HCT116 (cell line): ENCODE results near the gene SMIM35. TPM values are rescaled to one million over a fixed set of nuclear protein-coding genes. Genes with fewer than 3 reads are reported as not detected.

Experiments
- ATAC-seq: fragments of 200-7000 bp; cut with Tn5 transposase; 2 replicates; pipeline ENCODE4 v1.9.1; 2020; ENCODE audit warnings: mild to moderate bottlenecking, moderate library complexity
- BruUV-seq: library from RNA; stranded (reverse); fragments of 400-500 nt; replicated peaks from 2 replicates; lab custom pipeline; 2021; lab: Mats Ljungman, UMichigan
- CTCF ChIA-PET: fragments of 300-600 bp; sonication (Branson Sonifier 250); formaldehyde crosslinking; loops from one replicate; lab custom pipeline; 2021; ENCODE audit warnings: antibody characterized with exemption; lab: Charles Lee
- POLR2A ChIA-PET: fragments of 300-600, 350-600 bp; sonication (Branson Sonifier 250); formaldehyde crosslinking; loops from one replicate; lab custom pipeline; 2021; ENCODE audit warnings: antibody characterized with exemption; lab: Charles Lee
- RAD21 ChIA-PET, 2 experiments: fragments of 300-600 bp; sonication (Branson Sonifier 250); formaldehyde crosslinking; loops; one replicate each; lab custom pipeline; 2023; ENCODE audit warnings: low total read pairs in 2 of 2; ENCODE audit not compliant: uncharacterized antibody in 2 of 2, unreplicated experiment in 2 of 2, low non-redundant PET in 1 of 2; lab: Charles Lee
- DNase-seq: peaks from one replicate; pipeline ENCODE4 v3.0.0-alpha.2; 2010; ENCODE audit warnings: low read depth, low spot score
- H2AFZ ChIP-seq: fragments of 200-600 bp; shearing (Covaris generic), sonication (generic); 2 replicates; pipeline ENCODE4 v1.6.1; 2017; ENCODE audit warnings: low read depth, mixed run types, mixed read lengths, antibody characterized with exemption, low read length; ENCODE audit not compliant: poor library complexity, severe bottlenecking
- H3K27ac ChIP-seq: 2 replicates; pipeline ENCODE4 v1.5.1; 2012; ENCODE audit warnings: low read depth, low read length
- H3K27me3 ChIP-seq: fragments of 200-600 bp; sonication (generic); 2 replicates; pipeline ENCODE4 v1.6.1; 2016; ENCODE audit warnings: mixed run types, low read length, mixed read lengths; ENCODE audit not compliant: insufficient read depth
- H3K36me3 ChIP-seq, 2 experiments: fragments of 200-500 bp in 1 of 2; fragments of 200-600 bp in 1 of 2; sonication (Bioruptor generic) in 1 of 2; sonication (generic) in 1 of 2; 2 replicates each; pipeline versions ENCODE4 v1.5.1 to v1.6.1; 2014 to 2016; ENCODE audit warnings: low read length in 2 of 2, inconsistent platforms in 1 of 2, mixed read lengths in 1 of 2, mixed run types in 1 of 2; ENCODE audit not compliant: insufficient read depth in 2 of 2, control insufficient read depth in 1 of 2
- H3K4me1 ChIP-seq, 2 experiments: fragments of 200-600 bp in 1 of 2; sonication (generic) in 1 of 2; 2 replicates each; pipeline versions ENCODE4 v1.5.1 to v1.6.1; 2012 to 2017; ENCODE audit warnings: low read length in 2 of 2, inconsistent platforms in 1 of 2, mild to moderate bottlenecking in 1 of 2, mixed read lengths in 1 of 2, mixed run types in 1 of 2, moderate library complexity in 1 of 2; ENCODE audit not compliant: insufficient read depth in 2 of 2, control insufficient read depth in 1 of 2
- H3K4me2 ChIP-seq: fragments of 200-600 bp; sonication (generic); 2 replicates; pipeline ENCODE4 v1.6.1; 2017; ENCODE audit warnings: mixed run types, low read length, mixed read lengths
- H3K4me3 ChIP-seq, 2 experiments: fragments of 200-600 bp in 1 of 2; sonication (generic) in 1 of 2; replicated peaks in 1 of 2; 2 replicates each; pipeline ENCODE4 v1.5.1; 2011 to 2016; ENCODE audit warnings: low read length in 2 of 2, control low read depth in 1 of 2, low read depth in 1 of 2, mild to moderate bottlenecking in 1 of 2, mixed read lengths in 1 of 2, mixed run types in 1 of 2
- H3K79me2 ChIP-seq: fragments of 200-600 bp; sonication (generic); 2 replicates; pipeline ENCODE4 v1.6.1; 2017; ENCODE audit warnings: mild to moderate bottlenecking, mixed run types, low read length, moderate library complexity, mixed read lengths; ENCODE audit not compliant: insufficient read depth
- H3K9ac ChIP-seq: fragments of 200-600 bp; sonication (generic); 2 replicates; pipeline ENCODE4 v1.6.1; 2016; ENCODE audit warnings: low read length, mixed read lengths
- H3K9me2 ChIP-seq: fragments of 200-600 bp; sonication (generic), shearing (Covaris generic); 2 replicates; pipeline ENCODE4 v1.6.1; 2017; ENCODE audit warnings: mixed run types, mild to moderate bottlenecking, moderate library complexity; ENCODE audit not compliant: insufficient read depth
- H3K9me3 ChIP-seq, 2 experiments: fragments of 200-500 bp in 1 of 2; fragments of 200-600 bp in 1 of 2; sonication (Bioruptor generic) in 1 of 2; sonication (generic) in 1 of 2; 2 replicates each; pipeline ENCODE4 v1.6.1; 2014 to 2017; ENCODE audit warnings: low read length in 2 of 2, mixed read lengths in 2 of 2, inconsistent platforms in 1 of 2, low read depth in 1 of 2, mild to moderate bottlenecking in 1 of 2, mixed run types in 1 of 2, moderate library complexity in 1 of 2; ENCODE audit not compliant: control insufficient read depth in 1 of 2, insufficient read depth in 1 of 2
- H4K20me1 ChIP-seq: fragments of 200-600 bp; sonication (generic), shearing (Covaris generic); 2 replicates; pipeline ENCODE4 v1.6.1; 2017; ENCODE audit warnings: mixed run types, mild to moderate bottlenecking, moderate library complexity; ENCODE audit not compliant: insufficient read depth
- ATF3 ChIP-seq: IDR thresholded peaks from 2 replicates; pipeline ENCODE4 v1.6.1; 2012
- CBX3 ChIP-seq: IDR thresholded peaks from 2 replicates; pipeline ENCODE4 v1.6.1; 2012; ENCODE audit warnings: low read depth
- CEBPB ChIP-seq: IDR thresholded peaks from 2 replicates; pipeline ENCODE4 v1.6.1; 2012; ENCODE audit warnings: low read depth
- EGR1 ChIP-seq: IDR thresholded peaks from 2 replicates; pipeline ENCODE4 v1.6.1; 2012; ENCODE audit warnings: low read depth
- ELF1 ChIP-seq: IDR thresholded peaks from 2 replicates; pipeline ENCODE4 v1.6.1; 2012; ENCODE audit warnings: low read depth, borderline replicate concordance
- EZH2 ChIP-seq: fragments of 200-600 bp; sonication (generic); IDR thresholded peaks from 2 replicates; pipeline ENCODE4 v1.6.1; 2017; ENCODE audit warnings: antibody characterized with exemption, mixed run types
- EZH2phosphoT487 ChIP-seq: fragments of 200-600 bp; IDR thresholded peaks from 2 replicates; pipeline ENCODE4 v1.6.1; 2018; ENCODE audit warnings: antibody characterized with exemption, borderline replicate concordance
- FOSL1 ChIP-seq: IDR thresholded peaks from 2 replicates; pipeline ENCODE4 v1.6.1; 2012; ENCODE audit warnings: low read depth
- JUND ChIP-seq: IDR thresholded peaks from 2 replicates; pipeline ENCODE4 v1.6.1; 2012
- MAX ChIP-seq: IDR thresholded peaks from 2 replicates; pipeline ENCODE4 v1.6.1; 2012
- POLR2A ChIP-seq: IDR thresholded peaks from 2 replicates; pipeline ENCODE4 v1.7.0; 2011; ENCODE audit warnings: borderline replicate concordance; ENCODE audit not compliant: insufficient read depth, insufficient read length; ENCODE audit errors: extremely low read depth
- POLR2AphosphoS5 ChIP-seq: IDR thresholded peaks from 2 replicates; pipeline ENCODE4 v1.6.1; 2011; ENCODE audit warnings: mild to moderate bottlenecking, low read depth, low read length, moderate library complexity
- RAD21 ChIP-seq: IDR thresholded peaks from 2 replicates; pipeline ENCODE4 v1.6.1; 2012; ENCODE audit warnings: low read depth, mild to moderate bottlenecking
- REST ChIP-seq: IDR thresholded peaks from 2 replicates; pipeline ENCODE4 v1.6.1; 2012; ENCODE audit warnings: low read depth
- SIN3A ChIP-seq: IDR thresholded peaks from 2 replicates; pipeline ENCODE4 v1.6.1; 2012; ENCODE audit warnings: low read depth
- SP1 ChIP-seq: IDR thresholded peaks from 2 replicates; pipeline ENCODE4 v1.6.1; 2012; ENCODE audit warnings: low read depth
- SRF ChIP-seq: IDR thresholded peaks from 2 replicates; pipeline ENCODE4 v1.6.1; 2012; ENCODE audit warnings: low read depth
- TCF7L2 ChIP-seq: IDR thresholded peaks from 2 replicates; pipeline ENCODE4 v1.7.0; 2011; ENCODE audit warnings: borderline replicate concordance, inconsistent platforms; ENCODE audit not compliant: insufficient read depth, insufficient read length; ENCODE audit errors: extremely low read depth
- YY1 ChIP-seq: IDR thresholded peaks from 2 replicates; pipeline ENCODE4 v1.6.1; 2011; ENCODE audit warnings: low read length, low read depth, moderate library complexity, mild to moderate bottlenecking; ENCODE audit not compliant: insufficient replicate concordance; ENCODE audit errors: extremely low read depth
- ZFX ChIP-seq: fragments of 450-650 bp; IDR thresholded peaks from 2 replicates; pipeline ENCODE4 v1.6.1; 2017
- ZNF274 ChIP-seq: fragments of 200-500 bp; sonication (Bioruptor generic); IDR thresholded peaks from 2 replicates; pipeline ENCODE4 v1.6.1; 2014; ENCODE audit warnings: mild to moderate bottlenecking, low read depth, low read length, inconsistent platforms
- intact Hi-C: fragments of 100-400 bp; cut with micrococcal nuclease; formaldehyde crosslinking; loops from 2 replicates; pipeline ENCODE4 v1.10.0; 2022
- total RNA-seq: library from RNA; stranded (reverse); gene quantifications from one replicate; pipeline ENCODE4 v1.2.1, GENCODE V29; 2021; ENCODE audit not compliant: unreplicated experiment
- TF ChIP-seq, protein P1 (sequence below): IDR thresholded peaks from 2 replicates; pipeline ENCODE4 v1.6.1; 2011; ENCODE audit warnings: mild to moderate bottlenecking, low read length, moderate library complexity; ENCODE audit not compliant: insufficient replicate concordance; ENCODE audit errors: extremely low read depth

Gene SMIM35
- total RNA-seq, 1 experiment from 2014 or later, result not detected

DNA sequence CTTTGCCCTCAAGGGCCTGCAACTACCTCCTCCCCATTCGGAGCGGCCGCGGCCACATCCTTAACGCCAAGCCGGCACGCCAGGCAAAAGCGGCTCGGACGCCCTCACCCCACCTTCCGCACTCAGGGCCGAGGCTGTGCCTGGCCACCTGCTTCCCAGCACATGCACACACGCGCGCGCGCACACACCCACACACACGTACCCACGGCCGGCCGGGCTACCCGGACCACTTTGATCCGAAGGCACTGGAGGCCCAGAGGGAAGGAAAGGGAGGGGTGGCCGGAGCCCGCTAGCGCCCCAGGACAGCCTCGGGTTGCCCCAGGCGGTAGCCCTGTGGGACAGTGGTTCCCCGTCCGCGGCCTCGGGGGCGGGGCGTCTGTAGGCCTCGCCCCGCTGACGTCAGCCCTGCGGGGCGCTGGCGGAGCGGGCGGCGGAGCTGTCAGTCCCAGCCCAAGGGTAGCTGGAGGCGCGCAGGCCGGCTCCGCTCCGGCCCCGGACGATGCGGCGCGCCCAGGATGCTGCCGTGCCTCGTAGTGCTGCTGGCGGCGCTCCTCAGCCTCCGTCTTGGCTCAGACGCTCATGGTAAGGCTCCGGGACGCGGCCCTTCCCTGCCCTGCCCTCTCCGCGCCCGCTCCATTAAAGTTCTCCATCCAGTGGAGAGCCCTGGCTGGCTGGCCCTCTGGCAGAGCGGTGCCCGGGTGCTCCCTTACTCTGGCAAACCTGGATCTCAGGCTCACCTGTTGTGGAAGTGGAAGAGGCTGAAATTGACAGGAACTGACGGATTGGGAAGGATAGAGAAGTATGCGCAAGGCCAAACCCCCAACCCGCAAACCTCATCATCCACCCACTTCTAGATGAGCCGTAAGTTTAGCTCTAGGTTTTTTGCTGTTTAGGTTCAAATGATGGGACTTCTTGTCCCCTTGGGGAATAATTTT is 100.5 kb downstream of the SMIM35 start, which contains the start of gene IL10RA:
TSS of gene IL10RA (plus strand) at position 442 of the 935 bp plus-strand sequence. CDS start at position 516, 74 bp downstream.
- peak within 1 kb of the TSS; percentile 50; the same call in 1 of the 2 replicates for H3K27ac ChIP-seq
- BruUV-seq, result TSS peak; percentile 73
- POLR2A ChIA-PET, result interaction anchor here (0.9 kb wide), 1 partner anchor 10 kb away, joined by 3 read pairs; no protein-coding TSS in a partner anchor
- H3K27me3 ChIP-seq, result no peaks in the 10 kb centered on the region
- H3K79me2 ChIP-seq, result no peaks in the 10 kb centered on the region
- peak within 1 kb of the TSS; percentile 41 for H2AFZ ChIP-seq
- no peaks in the 10 kb centered on the region for H3K9me2 ChIP-seq
- no peaks in the 10 kb centered on the region for H4K20me1 ChIP-seq
- no peaks in the 10 kb centered on the region for H3K9me3 ChIP-seq
- intact Hi-C loops, result no loop called here
- CTCF ChIA-PET, result interaction anchor here (0.7 kb wide), 1 partner anchor 11 kb away, joined by 3 read pairs; no protein-coding TSS in a partner anchor
- peak within 1 kb of the TSS; percentile 85 for H3K4me2 ChIP-seq
- ATAC-seq (peak; percentile 98), DNase-seq (peak; percentile 39)
- RAD21 ChIA-PET, result interaction anchor here in 1 of 2 experiments (0.8 kb wide), 1 partner anchor 39 kb away, joined by 3 read pairs; no protein-coding TSS in a partner anchor
- peak within 1 kb of the TSS; percentile 61 for H3K9ac ChIP-seq
- H3K4me1 ChIP-seq, result peaks cover 6 to 16% of the 10 kb centered on the region in 2 experiments
- no peaks in the 10 kb centered on the region for H3K36me3 ChIP-seq
- H3K4me3 ChIP-seq, result peak within 1 kb of the TSS; percentile 51 to 61
- TF ChIP-seq JUND, result no peak
- TF ChIP-seq ELF1, result no peak
- no peak for TF ChIP-seq REST
- no peak for TF ChIP-seq POLR2A
- TF ChIP-seq ATF3, result no peak
- peak; percentile 29 for TF ChIP-seq TCF7L2
- TF ChIP-seq, protein P1, sequence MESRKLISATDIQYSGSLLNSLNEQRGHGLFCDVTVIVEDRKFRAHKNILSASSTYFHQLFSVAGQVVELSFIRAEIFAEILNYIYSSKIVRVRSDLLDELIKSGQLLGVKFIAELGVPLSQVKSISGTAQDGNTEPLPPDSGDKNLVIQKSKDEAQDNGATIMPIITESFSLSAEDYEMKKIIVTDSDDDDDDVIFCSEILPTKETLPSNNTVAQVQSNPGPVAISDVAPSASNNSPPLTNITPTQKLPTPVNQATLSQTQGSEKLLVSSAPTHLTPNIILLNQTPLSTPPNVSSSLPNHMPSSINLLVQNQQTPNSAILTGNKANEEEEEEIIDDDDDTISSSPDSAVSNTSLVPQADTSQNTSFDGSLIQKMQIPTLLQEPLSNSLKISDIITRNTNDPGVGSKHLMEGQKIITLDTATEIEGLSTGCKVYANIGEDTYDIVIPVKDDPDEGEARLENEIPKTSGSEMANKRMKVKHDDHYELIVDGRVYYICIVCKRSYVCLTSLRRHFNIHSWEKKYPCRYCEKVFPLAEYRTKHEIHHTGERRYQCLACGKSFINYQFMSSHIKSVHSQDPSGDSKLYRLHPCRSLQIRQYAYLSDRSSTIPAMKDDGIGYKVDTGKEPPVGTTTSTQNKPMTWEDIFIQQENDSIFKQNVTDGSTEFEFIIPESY, result no peak
- TF ChIP-seq FOSL1, result no peak
- TF ChIP-seq YY1, result no peak
- no peak for TF ChIP-seq SP1
- no peak for TF ChIP-seq EZH2
- TF ChIP-seq SRF, result no peak
- TF ChIP-seq MAX, result peak; percentile 98
- TF ChIP-seq CEBPB, result no peak
- TF ChIP-seq CBX3, result 0 out of 2 replicates have a peak, but pooled peaks have one; percentile 33
- no peak for TF ChIP-seq RAD21
- peak; percentile 74 for TF ChIP-seq EGR1
- peak; percentile 87 for TF ChIP-seq POLR2AphosphoS5
- peak; percentile 51 for TF ChIP-seq ZFX
- no peak for TF ChIP-seq ZNF274
- TF ChIP-seq EZH2phosphoT487, result no peak
- TF ChIP-seq SIN3A, result no peak
